Measurements from ENCODE around the gene BLCAP. TPM values are rescaled to one million over a fixed set of nuclear protein-coding genes. Genes with fewer than 3 reads are reported as not detected.

The BLCAP gene
- total and polyA plus RNA-seq, 2 of the 4 experiments (the other 2 are of a cell fraction), result 17.7 to 67.3 TPM

- no peaks in the 10 kb centered on the region for H3K79me1 ChIP-seq (ENCODE audit: low read depth in 1 of 2, low read length in 2 of 2)
- H2BK5ac ChIP-seq (ENCODE audit: low read depth, low read length, poor library complexity, severe bottlenecking), result no peak overlapping the region
- no peaks in the 10 kb centered on the region for H3K4me1 ChIP-seq (ENCODE audit: control insufficient read depth, insufficient read depth, low read length)
- DNase-seq (no peak), ATAC-seq (ENCODE audit: low read depth) (no peak)
- no peak overlapping the region for H2AK5ac ChIP-seq (ENCODE audit: low read depth, low read length)
- H3K18ac ChIP-seq (ENCODE audit: low read depth, low read length), result no peak overlapping the region
- no peak overlapping the region for H3K4ac ChIP-seq (ENCODE audit: low read depth, low read length)
- H3K23ac ChIP-seq (ENCODE audit: low read depth, low read length), result no peak overlapping the region
- H3K9me1 ChIP-seq (ENCODE audit: insufficient read depth, low read length), result no peaks in the 10 kb centered on the region
- H3K9me3 ChIP-seq (ENCODE audit: control insufficient read depth, insufficient read depth, low read length), result no peaks in the 10 kb centered on the region
- no peak for TF ChIP-seq CTCF (conservative IDR thresholded peaks at IDR 0.05; ENCODE audit: low read depth, low read length)
- TF ChIP-seq RFX5 (IDR thresholded peaks at IDR 0.05; ENCODE audit: low read depth, low read length), result no peak
- no peak overlapping the region for H4K5ac ChIP-seq (ENCODE audit: low read depth, low read length)
- in situ Hi-C loops (cut with MboI; ENCODE audit: low sequenced_read_pairs), result no loop called here
- no peak overlapping the region for H3K56ac ChIP-seq (ENCODE audit: extremely low read depth, insufficient read depth, low read length)
- H3K9ac ChIP-seq (ENCODE audit: low read depth, low read length), result no peak overlapping the region
- H3K4me3 ChIP-seq (ENCODE audit: insufficient read depth, low read depth, low read length), result no peak overlapping the region
- H3K4me2 ChIP-seq (ENCODE audit: low read depth, low read length), result no peak overlapping the region
- WGBS, 2 experiments (ENCODE audit: extremely low coverage in 2 of 2, insufficient read length in 1 of 2), result 79% methylated on average over 4 of the region's 4 CpGs; no CpG with 5 or more reads in 1 of the 2 experiments
- intact Hi-C loops (cut with micrococcal nuclease), result no loop called here
- H2BK15ac ChIP-seq (ENCODE audit: low read depth, low read length), result no peak overlapping the region
- ChIA-PET POLR2A (ENCODE audit: unreplicated experiment) (no interaction called here), CTCF (interaction anchor here (0.7 kb wide), 1 partner anchor 64 kb away, joined by 3 read pairs; no protein-coding TSS in a partner anchor)
- no TSS peak for BruUV-seq (replicated peaks)
- H2BK120ac ChIP-seq (ENCODE audit: low read depth, low read length), result no peak overlapping the region
- peaks cover 53% of the 10 kb centered on the region for H3K27me3 ChIP-seq (ENCODE audit: control insufficient read depth, insufficient read depth, low read length)
- H3K14ac ChIP-seq (replicated peaks; ENCODE audit: low read depth, low read length), result no peak overlapping the region
- no peaks in the 10 kb centered on the region for H3K36me3 ChIP-seq (ENCODE audit: control insufficient read depth, insufficient read depth, low read length)
- no peak overlapping the region for H2BK20ac ChIP-seq (ENCODE audit: low read depth, low read length)
- dilution Hi-C loops (cut with HindIII; ENCODE audit: low sequenced_read_pairs, unreplicated experiment), result no loop called here
- H2AK9ac ChIP-seq (replicated peaks; ENCODE audit: low read depth, low read length, poor library complexity), result no peak overlapping the region
- no peaks in the 10 kb centered on the region for H4K20me1 ChIP-seq (ENCODE audit: insufficient read depth, low read length)
- no peak overlapping the region for H4K8ac ChIP-seq (ENCODE audit: low read depth in 2 of 2, low read length in 2 of 2)
- no peak overlapping the region for H4K91ac ChIP-seq (ENCODE audit: insufficient read depth, low read depth, low read length)
- no peak overlapping the region for H2AFZ ChIP-seq (replicated peaks; ENCODE audit: low read length, poor library complexity)
- no peak overlapping the region for H3K27ac ChIP-seq (ENCODE audit: insufficient read depth, low read length)
Measured at GRCh38 chr20:37468886-37469285, 58.8 kb downstream of the BLCAP start.

Other genes with a start within 250 kb of the BLCAP start
- 24.4 and 28.9 TPM in 2 replicates for gene MANBAL, start 238.2 kb downstream of the BLCAP start, total RNA-seq (2012; rRNA removed)
- 98.6 and 109 TPM in 2 replicates for gene MANBAL, start 238.2 kb downstream of the BLCAP start, polyA plus RNA-seq (2012; rRNA removed)
- 6.7 and 7.0 TPM in 2 replicates for gene SRC, start 181.7 kb downstream of the BLCAP start, total RNA-seq (2012; rRNA removed)
- 19.8 and 24.2 TPM in 2 replicates for gene SRC, start 181.7 kb downstream of the BLCAP start, polyA plus RNA-seq (2012; rRNA removed)
- gene NNAT, start 6.6 kb downstream of the BLCAP start, total RNA-seq (2012; rRNA removed), result 2.0 and 2.8 TPM in 2 replicates
- gene NNAT, start 6.6 kb downstream of the BLCAP start, polyA plus RNA-seq (2012; rRNA removed), result 6.5 and 8.2 TPM in 2 replicates
- 29.2 and 34.1 TPM in 2 replicates for gene CTNNBL1, start 166.2 kb upstream of the BLCAP start, total RNA-seq (2012; rRNA removed)
- 29.9 and 30.2 TPM in 2 replicates for gene CTNNBL1, start 166.2 kb upstream of the BLCAP start, polyA plus RNA-seq (2012; rRNA removed)